ENCODE measurements around the gene ASPHD2.

DNA sequence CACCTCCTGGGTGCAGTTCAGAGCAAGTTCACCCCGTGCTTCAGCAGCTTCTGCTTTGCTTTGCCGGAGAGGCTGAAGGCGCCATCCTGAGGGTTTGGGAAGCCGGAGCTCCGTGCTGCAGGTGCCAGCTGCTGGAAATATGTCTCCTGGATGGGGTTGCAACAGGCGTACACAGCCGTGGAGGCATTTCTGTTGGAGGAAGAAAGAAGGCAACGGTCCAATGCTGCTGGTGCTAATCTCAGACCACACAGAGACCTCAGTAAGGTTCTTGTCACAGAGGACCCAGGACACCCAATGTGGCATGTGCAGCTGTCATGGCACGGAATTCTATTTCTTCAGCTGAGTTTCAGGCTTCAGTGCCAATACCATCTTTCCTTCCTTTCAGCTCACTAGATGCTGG, 24.2 kb downstream of the ASPHD2 start:
- TF ChIP-seq, protein P1, sequence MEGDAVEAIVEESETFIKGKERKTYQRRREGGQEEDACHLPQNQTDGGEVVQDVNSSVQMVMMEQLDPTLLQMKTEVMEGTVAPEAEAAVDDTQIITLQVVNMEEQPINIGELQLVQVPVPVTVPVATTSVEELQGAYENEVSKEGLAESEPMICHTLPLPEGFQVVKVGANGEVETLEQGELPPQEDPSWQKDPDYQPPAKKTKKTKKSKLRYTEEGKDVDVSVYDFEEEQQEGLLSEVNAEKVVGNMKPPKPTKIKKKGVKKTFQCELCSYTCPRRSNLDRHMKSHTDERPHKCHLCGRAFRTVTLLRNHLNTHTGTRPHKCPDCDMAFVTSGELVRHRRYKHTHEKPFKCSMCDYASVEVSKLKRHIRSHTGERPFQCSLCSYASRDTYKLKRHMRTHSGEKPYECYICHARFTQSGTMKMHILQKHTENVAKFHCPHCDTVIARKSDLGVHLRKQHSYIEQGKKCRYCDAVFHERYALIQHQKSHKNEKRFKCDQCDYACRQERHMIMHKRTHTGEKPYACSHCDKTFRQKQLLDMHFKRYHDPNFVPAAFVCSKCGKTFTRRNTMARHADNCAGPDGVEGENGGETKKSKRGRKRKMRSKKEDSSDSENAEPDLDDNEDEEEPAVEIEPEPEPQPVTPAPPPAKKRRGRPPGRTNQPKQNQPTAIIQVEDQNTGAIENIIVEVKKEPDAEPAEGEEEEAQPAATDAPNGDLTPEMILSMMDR (IDR thresholded peaks at IDR 0.05) = no peak
- TF ChIP-seq POLR2A (IDR thresholded peaks at IDR 0.05) = no peak
